HepG2 (cell line): Measurements from ENCODE around the gene ATP6V1G2. TPM values are rescaled to one million over a fixed set of nuclear protein-coding genes. Genes with fewer than 3 reads are reported as not detected.

Experiments
- ATAC-seq: fragments of 200-7000 bp; cut with Tn5 transposase; 3 replicates; pipeline ENCODE4 v1.9.1; 2020; ENCODE audit warnings: mild to moderate bottlenecking, moderate library complexity
- BruUV-seq: library from RNA; stranded (reverse); fragments of 400-500 nt; replicated peaks from 2 replicates; lab custom pipeline; 2021; lab: Mats Ljungman, UMichigan
- CTCF ChIA-PET: fragments of 300-600 bp; formaldehyde crosslinking; extraction: SDS; loops from one replicate; lab custom pipeline; 2021; ENCODE audit warnings: low total read pairs, inconsistent platforms, low intra/inter-chr PET ratio; lab: Yijun Ruan, JAX
- POLR2A ChIA-PET: fragments of 350-600 bp; sonication (Branson Sonifier 250); formaldehyde crosslinking; loops from one replicate; lab custom pipeline; 2020; ENCODE audit warnings: antibody characterized with exemption, inconsistent platforms; lab: Yijun Ruan, JAX
- DNase-seq: peaks from one replicate; pipeline ENCODE4 v3.0.0-alpha.2; 2015; ENCODE audit warnings: low spot score
- FAIRE-seq: peaks from 3 replicates; lab custom pipeline; 2011; peaks lifted over from hg19 to GRCh38; lab: Jason Lieb, UNC
- H2AFZ ChIP-seq: one replicate; pipeline ENCODE4 v1.6.1; 2011; ENCODE audit warnings: low read length, inconsistent platforms
- H3K27ac ChIP-seq: fragments of 300-600 bp; 3 replicates; pipeline ENCODE4 v1.8.0; 2011; ENCODE audit warnings: mixed run types, mild to moderate bottlenecking, mixed read lengths, low read length, inconsistent platforms; ENCODE audit not compliant: insufficient read depth; ENCODE audit errors: extremely low read length
- H3K27me3 ChIP-seq, 2 experiments: fragments of 200-600 bp in 1 of 2; 2 replicates in 1 of 2; 3 replicates in 1 of 2; pipeline versions ENCODE4 v1.6.0 to v1.8.0; 2011; ENCODE audit warnings: low read length in 2 of 2, mild to moderate bottlenecking in 2 of 2, moderate library complexity in 2 of 2, inconsistent platforms in 1 of 2; ENCODE audit not compliant: insufficient read depth in 2 of 2, control insufficient read depth in 1 of 2
- H3K36me3 ChIP-seq, 2 experiments: fragments of 200-600 bp in 1 of 2; replicated peaks in 1 of 2; 2 replicates in 1 of 2; 3 replicates in 1 of 2; pipeline versions ENCODE4 v1.5.1 to v1.8.0; 2011; ENCODE audit warnings: low read length in 2 of 2, inconsistent platforms in 1 of 2; ENCODE audit not compliant: insufficient read depth in 2 of 2, control insufficient read depth in 1 of 2
- H3K4me1 ChIP-seq: 2 replicates; pipeline ENCODE4 v1.5.1; 2012; ENCODE audit warnings: low read length, inconsistent platforms; ENCODE audit not compliant: insufficient read depth
- H3K4me2 ChIP-seq: 2 replicates; pipeline ENCODE4 v1.6.0; 2011; ENCODE audit warnings: low read depth, low read length, inconsistent platforms
- H3K4me3 ChIP-seq, 3 experiments: fragments of 200-600 bp in 1 of 3; sonication (generic), shearing (Covaris generic) in 1 of 3; replicated peaks in 1 of 3; 2 replicates each; pipeline ENCODE4 v1.5.1; 2011 to 2016; ENCODE audit warnings: low read length in 3 of 3, inconsistent platforms in 2 of 3, low read depth in 2 of 3, mild to moderate bottlenecking in 2 of 3, control low read depth in 1 of 3, mixed read lengths in 1 of 3; ENCODE audit not compliant: insufficient read depth in 1 of 3
- H3K79me2 ChIP-seq: one replicate; pipeline ENCODE4 v1.6.1; 2011; ENCODE audit warnings: low read length, inconsistent platforms; ENCODE audit not compliant: insufficient read depth
- H3K9ac ChIP-seq: 2 replicates; pipeline ENCODE4 v1.6.0; 2011; ENCODE audit warnings: mild to moderate bottlenecking, low read depth, low read length, inconsistent platforms; ENCODE audit not compliant: insufficient read depth
- H3K9me3 ChIP-seq: 2 replicates; pipeline ENCODE4 v1.5.1; 2012; ENCODE audit warnings: mild to moderate bottlenecking, low read length
- H4K20me1 ChIP-seq: 2 replicates; pipeline ENCODE4 v1.6.0; 2011; ENCODE audit warnings: inconsistent platforms, mild to moderate bottlenecking, low read length, moderate library complexity; ENCODE audit not compliant: insufficient read depth
- AGO2 ChIP-seq: fragments of 200-400 bp; formaldehyde crosslinking; optimal IDR thresholded peaks from 2 replicates; pipeline ENCODE3; 2017; ENCODE audit warnings: mild to moderate bottlenecking, low read depth, low read length, moderate library complexity
- ATAD3A ChIP-seq: sonication (generic); formaldehyde crosslinking; IDR thresholded peaks from 2 replicates; pipeline ENCODE4 v1.4.0; 2020; ENCODE audit warnings: missing genetic modification reagents
- CENPX ChIP-seq: sonication (generic); formaldehyde crosslinking; IDR thresholded peaks from 2 replicates; pipeline ENCODE4 v1.9.0; 2021; ENCODE audit warnings: mild to moderate bottlenecking, missing genetic modification reagents, moderate library complexity
- EED ChIP-seq: sonication (generic); formaldehyde crosslinking; IDR thresholded peaks from 2 replicates; pipeline ENCODE4 v1.5.0; 2020; ENCODE audit warnings: mild to moderate bottlenecking, missing genetic modification reagents
- NFKBIZ ChIP-seq: IDR thresholded peaks from 2 replicates; pipeline ENCODE4 v1.6.1; 2018; ENCODE audit warnings: missing genetic modification reagents, missing compliant biosample characterization
- POLR2A ChIP-seq, 2 experiments: IDR thresholded peaks; 2 replicates each; pipeline ENCODE4 v1.6.1; 2011; ENCODE audit warnings: low read depth in 2 of 2, low read length in 2 of 2, mild to moderate bottlenecking in 1 of 2, moderate library complexity in 1 of 2; ENCODE audit not compliant: insufficient read depth in 1 of 2
- POLR2AphosphoS2 ChIP-seq: IDR thresholded peaks from 2 replicates; pipeline ENCODE4 v1.6.1; 2011; ENCODE audit warnings: low read depth, low read length, improper control_type of control experiment
- RBFOX2 ChIP-seq: fragments of 200-400 bp; formaldehyde crosslinking; IDR thresholded peaks from 2 replicates; pipeline ENCODE4 v1.6.1; 2017; ENCODE audit warnings: low read depth, mild to moderate bottlenecking, low read length
- RXRB ChIP-seq: IDR thresholded peaks from 2 replicates; pipeline ENCODE4 v1.6.1; 2016; ENCODE audit warnings: borderline replicate concordance, missing genetic modification reagents, missing compliant biosample characterization
- SIN3A ChIP-seq: IDR thresholded peaks from 2 replicates; pipeline ENCODE4 v1.6.1; 2011; ENCODE audit warnings: low read depth, mild to moderate bottlenecking, control low read depth, low read length, borderline replicate concordance
- TAF15 ChIP-seq: fragments of 200-400 bp; formaldehyde crosslinking; IDR thresholded peaks from one replicate; pipeline ENCODE4 v1.6.1; 2018; ENCODE audit warnings: mild to moderate bottlenecking, low read depth, low read length; ENCODE audit not compliant: poor library complexity, severe bottlenecking
- TMF1 ChIP-seq: sonication (generic); formaldehyde crosslinking; IDR thresholded peaks from 2 replicates; pipeline ENCODE4 v1.8.1; 2022; ENCODE audit warnings: low read depth, missing genetic modification reagents
- YEATS2 ChIP-seq: sonication (generic); formaldehyde crosslinking; IDR thresholded peaks from 2 replicates; pipeline ENCODE4 v1.4.0; 2020; ENCODE audit warnings: missing genetic modification reagents, borderline replicate concordance
- ZNF343 ChIP-seq: sonication (generic); formaldehyde crosslinking; IDR thresholded peaks from 2 replicates; pipeline ENCODE4 v1.4.0; 2020; ENCODE audit warnings: mild to moderate bottlenecking, missing genetic modification reagents
- ZNF562 ChIP-seq: sonication (generic); formaldehyde crosslinking; IDR thresholded peaks from 2 replicates; pipeline ENCODE4 v1.8.0; 2022; ENCODE audit warnings: missing genetic modification reagents, borderline replicate concordance
- ZNF644 ChIP-seq: IDR thresholded peaks from 2 replicates; pipeline ENCODE4 v1.6.1; 2016; ENCODE audit warnings: low read depth
- ZNF709 ChIP-seq: sonication (generic); formaldehyde crosslinking; IDR thresholded peaks from 2 replicates; pipeline ENCODE4 v1.5.0; 2020; ENCODE audit warnings: mild to moderate bottlenecking, missing genetic modification reagents
- ZNF772 ChIP-seq: sonication (generic); formaldehyde crosslinking; IDR thresholded peaks from 2 replicates; pipeline ENCODE4 v1.5.0; 2020; ENCODE audit warnings: mild to moderate bottlenecking, missing genetic modification reagents
- WGBS: methylation state at CpG from one replicate; pipeline ENCODE4 v1.1.6; 2017; ENCODE audit warnings: low lambda C conversion rate; 5-methylcytosine and 5-hydroxymethylcytosine counted together
- in situ Hi-C: cut with HindIII; loops from 2 replicates; pipeline ENCODE4 v1.10.0; 2017; ENCODE audit warnings: low pct_unique_long_range_greater_than_20kb; ENCODE audit not compliant: extremely low pct_ligation_motif_present
- intact Hi-C: fragments of 100-400 bp; cut with micrococcal nuclease; formaldehyde crosslinking; loops from one replicate; pipeline ENCODE4 v1.10.0; 2022; ENCODE audit not compliant: unreplicated experiment
- polyA plus RNA-seq, 8 experiments: library from polyadenylated mRNA; depleted of rRNA in 3 of 8; stranded (reverse) in 7 of 8; unstranded in 1 of 8; fragments of >200 nt; fragmentation: Illumina TruSeq in 4 of 8; extraction: Trizol in 4 of 8; gene quantifications; 2 replicates each; pipeline versions ENCODE4 v1.2.1 to v1.2.3, GENCODE V29; 2011 to 2016; ENCODE audit warnings: low read depth in 4 of 8, missing spikeins in 1 of 8, mixed read lengths in 1 of 8; ENCODE audit not compliant: insufficient read depth in 1 of 8
- total RNA-seq, 5 experiments: library from RNA; depleted of rRNA; stranded (reverse); fragments of >200 nt; fragmentation: Illumina TruSeq; extraction: Trizol; gene quantifications; 2 replicates each; pipeline ENCODE4 v1.2.3, GENCODE V29; 2016; ENCODE audit warnings: low read depth in 1 of 5
- TF ChIP-seq, protein P1 (sequence below): IDR thresholded peaks from 2 replicates; pipeline ENCODE4 v1.6.1; 2016; ENCODE audit warnings: control low read depth

The ATP6V1G2 gene
- total and polyA plus RNA-seq, 2 of the 13 experiments (the other 11 are each of a cell fraction or from before 2014, with no cell fraction given), result 0.27 to 0.83 TPM

DNA sequence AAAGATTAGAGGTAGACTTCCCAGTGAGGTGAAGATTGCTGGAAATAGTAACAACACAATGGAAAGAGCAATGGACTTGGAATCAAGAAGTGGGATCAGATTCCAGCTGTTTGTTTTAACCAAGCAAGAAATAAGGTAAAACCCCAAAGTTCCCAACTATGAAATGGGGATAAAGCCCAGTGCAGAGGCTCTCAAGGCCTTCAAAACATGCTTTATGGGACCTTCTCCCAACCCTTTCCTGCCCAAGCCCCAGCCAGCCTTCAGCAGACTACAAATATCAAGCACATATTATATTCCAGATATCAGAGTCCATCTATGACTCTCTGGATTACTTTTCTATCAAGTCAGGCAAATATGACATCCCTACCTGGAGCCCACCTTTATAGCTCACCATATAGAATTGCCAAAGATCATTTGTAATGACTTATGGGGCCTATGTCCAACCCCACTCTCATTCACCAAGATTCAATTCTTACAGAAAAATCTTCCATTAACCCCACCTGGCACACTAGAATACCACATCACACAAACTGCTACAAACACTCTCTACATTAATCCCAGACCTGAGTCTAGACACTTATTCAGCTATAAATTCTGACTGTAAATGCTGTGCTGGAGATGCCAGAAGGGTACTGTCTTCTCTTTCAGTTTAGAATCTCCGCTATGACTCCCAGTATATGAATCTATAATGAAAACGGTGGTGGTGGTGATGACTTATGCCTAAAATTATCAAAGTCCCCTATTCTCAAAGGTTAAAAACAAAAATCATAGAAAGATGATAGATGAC lies 10.7 kb downstream of the ATP6V1G2 start:
- no TSS peak for BruUV-seq
- TF ChIP-seq NFKBIZ (CRISPR knock-in tag) (no peak), TMF1 (no peak), ZNF562 (no peak), RBFOX2 (peak; percentile 65), POLR2A (IDR thresholded peaks at IDR 0.05; ENCODE audit: insufficient read depth in 1 of 2, low read depth in 2 of 2, low read length in 2 of 2) (peak in 1 of 2 experiments; percentile 35; a peak in 1 of 4 replicates), SIN3A (no peak)
- TF ChIP-seq, all 625 proteins: peak for 2
- FAIRE-seq, result no peak
- WGBS, result 76% methylated on average over 2 of the region's 2 CpGs
- H3K79me2 ChIP-seq, result peaks cover 52% of the 10 kb centered on the region
- intact Hi-C loops (no loop called here), in situ Hi-C loops (no loop called here)
- no peak overlapping the region for H2AFZ ChIP-seq
- peaks cover 79% of the 10 kb centered on the region for H3K4me1 ChIP-seq
- H3K4me3 ChIP-seq, result no peak overlapping the region
- ChIA-PET POLR2A (interaction anchor here (0.7 to 1.2 kb wide), 2 partner anchors 8 to 62 kb away, joined by 3 read pairs; no protein-coding TSS in a partner anchor), CTCF (no interaction called here)
- no peak overlapping the region for H3K27ac ChIP-seq
- H3K9me3 ChIP-seq, result no peaks in the 10 kb centered on the region
- H3K4me2 ChIP-seq, result no peak overlapping the region
- peaks cover 45 to 95% of the 10 kb centered on the region in 2 experiments for H3K36me3 ChIP-seq
- H3K27me3 ChIP-seq, result no peaks in the 10 kb centered on the region; a peak in 2 of 5 replicates
- H4K20me1 ChIP-seq, result peaks cover 80% of the 10 kb centered on the region
- no peak for DNase-seq
- H3K9ac ChIP-seq, result no peak overlapping the region
- ATAC-seq, result no peak

DNA sequence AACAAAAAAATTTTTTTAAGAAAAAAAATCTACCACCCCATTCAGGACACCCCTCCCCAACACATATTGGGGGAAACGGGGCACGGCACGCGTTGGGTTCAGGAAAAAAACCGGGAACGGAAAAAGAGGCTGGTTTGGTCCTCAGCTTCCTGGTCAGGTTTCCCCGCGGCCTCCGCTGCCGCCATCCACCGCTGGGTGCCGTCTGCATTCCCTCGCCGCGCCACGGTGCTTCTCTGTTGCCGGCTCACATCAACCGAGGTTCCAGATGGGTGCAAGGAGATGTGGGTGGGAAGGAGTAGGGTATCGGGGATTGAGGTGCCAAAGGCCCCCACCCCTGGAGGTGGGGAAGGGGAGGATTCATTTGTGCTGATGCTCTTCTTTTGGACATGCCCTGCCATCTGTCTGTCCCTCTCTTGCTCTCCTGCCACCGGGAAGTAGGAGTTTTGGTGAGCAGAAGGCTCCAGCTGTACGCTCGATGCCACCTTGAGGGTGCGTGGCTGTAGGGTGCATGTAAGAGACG lies 11.8 kb downstream of the ATP6V1G2 start:
- Histone ChIP-seq H3K9ac (no peak overlapping the region), H3K9me3 (no peaks in the 10 kb centered on the region), H3K4me1 (peaks cover 79% of the 10 kb centered on the region), H3K27me3 (no peaks in the 10 kb centered on the region), H2AFZ (no peak overlapping the region), H3K4me3 (no peak overlapping the region), H3K79me2 (peaks cover 40% of the 10 kb centered on the region), H3K36me3 (peaks cover 51 to 95% of the 10 kb centered on the region in 2 experiments), H3K27ac (no peak overlapping the region), H3K4me2 (no peak overlapping the region), H4K20me1 (peaks cover 77% of the 10 kb centered on the region)
- in situ Hi-C loops (no loop called here), intact Hi-C loops (no loop called here)
- BruUV-seq, result no TSS peak
- ChIA-PET POLR2A (interaction anchor here (1.3 kb wide), 1 partner anchor 7 kb away, joined by 6 read pairs; the partner anchor contains the start of gene DDX39B), CTCF (no interaction called here)
- DNase-seq, result no peak
- FAIRE-seq, result no peak
- ATAC-seq, result no peak
- 94% methylated on average over 24 of the region's 24 CpGs for WGBS
- TF ChIP-seq, protein P1, sequence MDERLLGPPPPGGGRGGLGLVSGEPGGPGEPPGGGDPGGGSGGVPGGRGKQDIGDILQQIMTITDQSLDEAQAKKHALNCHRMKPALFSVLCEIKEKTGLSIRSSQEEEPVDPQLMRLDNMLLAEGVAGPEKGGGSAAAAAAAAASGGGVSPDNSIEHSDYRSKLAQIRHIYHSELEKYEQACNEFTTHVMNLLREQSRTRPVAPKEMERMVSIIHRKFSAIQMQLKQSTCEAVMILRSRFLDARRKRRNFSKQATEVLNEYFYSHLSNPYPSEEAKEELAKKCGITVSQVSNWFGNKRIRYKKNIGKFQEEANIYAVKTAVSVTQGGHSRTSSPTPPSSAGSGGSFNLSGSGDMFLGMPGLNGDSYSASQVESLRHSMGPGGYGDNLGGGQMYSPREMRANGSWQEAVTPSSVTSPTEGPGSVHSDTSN (CRISPR knock-in tag), result no peak
- TF ChIP-seq POLR2A (IDR thresholded peaks at IDR 0.05; ENCODE audit: insufficient read depth in 1 of 2, low read depth in 2 of 2, low read length in 2 of 2), result peak in 1 of 2 experiments; percentile 42; a peak in 2 of 4 replicates
- no peak for TF ChIP-seq ZNF644 (CRISPR knock-in tag)
- TF ChIP-seq EED, result no peak
- TF ChIP-seq ATAD3A (CRISPR knock-in tag), result no peak
- TF ChIP-seq ZNF772 (CRISPR knock-in tag), result no peak
- TF ChIP-seq POLR2AphosphoS2, result peak; percentile 72; the same call in 1 of the 2 replicates
- no peak for TF ChIP-seq ZNF709 (CRISPR knock-in tag)
- TF ChIP-seq RXRB (CRISPR knock-in tag), result no peak
- TF ChIP-seq TAF15, result no peak
- TF ChIP-seq CENPX (CRISPR knock-in tag), result no peak
- peak; percentile 91 for TF ChIP-seq AGO2
- no peak for TF ChIP-seq ZNF343 (CRISPR knock-in tag)
- no peak for TF ChIP-seq YEATS2
- peak; percentile 65; the same call in 1 of the 2 replicates for TF ChIP-seq RBFOX2
